ENCODE data around the gene BPNT1.

DNA sequence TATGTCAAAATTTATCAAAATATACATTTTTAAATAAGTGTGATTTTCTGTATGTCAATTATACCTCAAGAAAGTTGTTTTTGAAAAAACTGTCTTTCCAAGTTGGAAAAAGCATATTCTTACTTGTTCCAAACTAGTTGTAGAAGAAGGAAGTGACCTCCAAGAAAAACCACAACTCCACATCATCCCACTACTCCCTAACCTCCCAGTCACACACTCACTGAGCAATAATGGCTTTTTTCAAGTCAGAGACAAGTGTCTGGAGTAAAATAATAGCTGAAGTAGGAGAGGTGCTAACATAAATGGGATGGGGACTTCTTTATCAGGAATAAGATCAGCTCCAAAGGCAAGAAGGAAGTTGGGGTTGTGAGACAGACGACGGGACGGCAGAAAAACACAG lies 56.7 kb downstream of the BPNT1 start:
- no peak for TF ChIP-seq RAD21 (conservative IDR thresholded peaks at IDR 0.05)
- TF ChIP-seq, protein P1, sequence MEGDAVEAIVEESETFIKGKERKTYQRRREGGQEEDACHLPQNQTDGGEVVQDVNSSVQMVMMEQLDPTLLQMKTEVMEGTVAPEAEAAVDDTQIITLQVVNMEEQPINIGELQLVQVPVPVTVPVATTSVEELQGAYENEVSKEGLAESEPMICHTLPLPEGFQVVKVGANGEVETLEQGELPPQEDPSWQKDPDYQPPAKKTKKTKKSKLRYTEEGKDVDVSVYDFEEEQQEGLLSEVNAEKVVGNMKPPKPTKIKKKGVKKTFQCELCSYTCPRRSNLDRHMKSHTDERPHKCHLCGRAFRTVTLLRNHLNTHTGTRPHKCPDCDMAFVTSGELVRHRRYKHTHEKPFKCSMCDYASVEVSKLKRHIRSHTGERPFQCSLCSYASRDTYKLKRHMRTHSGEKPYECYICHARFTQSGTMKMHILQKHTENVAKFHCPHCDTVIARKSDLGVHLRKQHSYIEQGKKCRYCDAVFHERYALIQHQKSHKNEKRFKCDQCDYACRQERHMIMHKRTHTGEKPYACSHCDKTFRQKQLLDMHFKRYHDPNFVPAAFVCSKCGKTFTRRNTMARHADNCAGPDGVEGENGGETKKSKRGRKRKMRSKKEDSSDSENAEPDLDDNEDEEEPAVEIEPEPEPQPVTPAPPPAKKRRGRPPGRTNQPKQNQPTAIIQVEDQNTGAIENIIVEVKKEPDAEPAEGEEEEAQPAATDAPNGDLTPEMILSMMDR (IDR thresholded peaks at IDR 0.05; ENCODE audit: poor library complexity, severe bottlenecking), result no peak
- TF ChIP-seq EZH2 (IDR thresholded peaks at IDR 0.05; ENCODE audit: borderline replicate concordance, insufficient read depth, low read length, poor library complexity, severe bottlenecking), result no peak
- no peak for TF ChIP-seq MXI1 (conservative IDR thresholded peaks at IDR 0.05; ENCODE audit: poor library complexity, severe bottlenecking)
- TF ChIP-seq POLR2AphosphoS5 (IDR thresholded peaks at IDR 0.05), result no peak
- TF ChIP-seq, protein P2, sequence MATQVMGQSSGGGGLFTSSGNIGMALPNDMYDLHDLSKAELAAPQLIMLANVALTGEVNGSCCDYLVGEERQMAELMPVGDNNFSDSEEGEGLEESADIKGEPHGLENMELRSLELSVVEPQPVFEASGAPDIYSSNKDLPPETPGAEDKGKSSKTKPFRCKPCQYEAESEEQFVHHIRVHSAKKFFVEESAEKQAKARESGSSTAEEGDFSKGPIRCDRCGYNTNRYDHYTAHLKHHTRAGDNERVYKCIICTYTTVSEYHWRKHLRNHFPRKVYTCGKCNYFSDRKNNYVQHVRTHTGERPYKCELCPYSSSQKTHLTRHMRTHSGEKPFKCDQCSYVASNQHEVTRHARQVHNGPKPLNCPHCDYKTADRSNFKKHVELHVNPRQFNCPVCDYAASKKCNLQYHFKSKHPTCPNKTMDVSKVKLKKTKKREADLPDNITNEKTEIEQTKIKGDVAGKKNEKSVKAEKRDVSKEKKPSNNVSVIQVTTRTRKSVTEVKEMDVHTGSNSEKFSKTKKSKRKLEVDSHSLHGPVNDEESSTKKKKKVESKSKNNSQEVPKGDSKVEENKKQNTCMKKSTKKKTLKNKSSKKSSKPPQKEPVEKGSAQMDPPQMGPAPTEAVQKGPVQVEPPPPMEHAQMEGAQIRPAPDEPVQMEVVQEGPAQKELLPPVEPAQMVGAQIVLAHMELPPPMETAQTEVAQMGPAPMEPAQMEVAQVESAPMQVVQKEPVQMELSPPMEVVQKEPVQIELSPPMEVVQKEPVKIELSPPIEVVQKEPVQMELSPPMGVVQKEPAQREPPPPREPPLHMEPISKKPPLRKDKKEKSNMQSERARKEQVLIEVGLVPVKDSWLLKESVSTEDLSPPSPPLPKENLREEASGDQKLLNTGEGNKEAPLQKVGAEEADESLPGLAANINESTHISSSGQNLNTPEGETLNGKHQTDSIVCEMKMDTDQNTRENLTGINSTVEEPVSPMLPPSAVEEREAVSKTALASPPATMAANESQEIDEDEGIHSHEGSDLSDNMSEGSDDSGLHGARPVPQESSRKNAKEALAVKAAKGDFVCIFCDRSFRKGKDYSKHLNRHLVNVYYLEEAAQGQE (IDR thresholded peaks at IDR 0.05; ENCODE audit: borderline replicate concordance), result no peak
- TF ChIP-seq TAF1 (IDR thresholded peaks at IDR 0.05; ENCODE audit: low read depth), result no peak

Data from neural cell (in vitro differentiated cells).